Right lobe of liver (tissue), 4 donors: ENCODE data around the gene SRXN1.

Experiments
- POLR2A ChIP-seq: fragments of 450-650 bp; IDR thresholded peaks from one replicate; pipeline ENCODE4 v1.6.1; 2017; ENCODE audit warnings: antibody characterized with exemption, mild to moderate bottlenecking
- TF ChIP-seq, protein P1 (sequence below), 4 donors: fragments of 200-600 bp in 3 of 4; fragments of 450-650 bp in 1 of 4; IDR thresholded peaks; one replicate each; pipeline versions ENCODE4 v1.5.1 to v1.8.0; 2016 to 2022; ENCODE audit warnings: antibody characterized with exemption in 4 of 4, mild to moderate bottlenecking in 2 of 4
- donor health status: DM: no; HTN: no; CAD: no.
- donor health status: DM: no; HTN: no; CAD: no.
- donor health status: DM: no; HTN: yes; CAD: no.

DNA sequence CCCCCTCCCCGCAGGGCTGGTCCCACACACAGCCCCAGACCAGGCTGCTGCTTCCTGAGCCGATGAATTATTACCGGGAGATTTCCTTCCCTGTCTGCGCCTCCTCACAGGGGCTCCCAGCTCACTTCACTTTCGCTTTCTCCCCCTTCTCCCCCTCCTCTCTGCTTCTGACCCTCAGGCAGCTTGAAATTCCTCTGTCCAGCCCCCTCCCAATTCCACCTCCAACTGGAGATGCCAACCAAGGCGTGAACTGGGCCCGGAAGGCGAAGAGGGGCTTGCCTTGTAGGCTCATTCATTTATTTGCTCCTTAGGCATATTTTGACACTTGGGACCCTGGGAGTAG is 41.2 kb downstream of the SRXN1 start:
- TF ChIP-seq, protein P1, sequence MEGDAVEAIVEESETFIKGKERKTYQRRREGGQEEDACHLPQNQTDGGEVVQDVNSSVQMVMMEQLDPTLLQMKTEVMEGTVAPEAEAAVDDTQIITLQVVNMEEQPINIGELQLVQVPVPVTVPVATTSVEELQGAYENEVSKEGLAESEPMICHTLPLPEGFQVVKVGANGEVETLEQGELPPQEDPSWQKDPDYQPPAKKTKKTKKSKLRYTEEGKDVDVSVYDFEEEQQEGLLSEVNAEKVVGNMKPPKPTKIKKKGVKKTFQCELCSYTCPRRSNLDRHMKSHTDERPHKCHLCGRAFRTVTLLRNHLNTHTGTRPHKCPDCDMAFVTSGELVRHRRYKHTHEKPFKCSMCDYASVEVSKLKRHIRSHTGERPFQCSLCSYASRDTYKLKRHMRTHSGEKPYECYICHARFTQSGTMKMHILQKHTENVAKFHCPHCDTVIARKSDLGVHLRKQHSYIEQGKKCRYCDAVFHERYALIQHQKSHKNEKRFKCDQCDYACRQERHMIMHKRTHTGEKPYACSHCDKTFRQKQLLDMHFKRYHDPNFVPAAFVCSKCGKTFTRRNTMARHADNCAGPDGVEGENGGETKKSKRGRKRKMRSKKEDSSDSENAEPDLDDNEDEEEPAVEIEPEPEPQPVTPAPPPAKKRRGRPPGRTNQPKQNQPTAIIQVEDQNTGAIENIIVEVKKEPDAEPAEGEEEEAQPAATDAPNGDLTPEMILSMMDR (IDR thresholded peaks at IDR 0.05) = no peak
- no peak for TF ChIP-seq POLR2A
